Gastrocnemius medialis (tissue), 4 donors: Measurements from ENCODE around the gene C13orf42. TPM values are rescaled to one million over a fixed set of nuclear protein-coding genes. Genes with fewer than 3 reads are reported as not detected.

Experiments used
- ATAC-seq, 2 donors: fragments of 150-250 bp; one replicate each; pipeline ENCODE4 v1.9.1; 2016
- DNase-seq, 2 donors: peaks; one replicate each; pipeline ENCODE4 v3.0.0-alpha.2; 2019
- H3K27ac ChIP-seq, 4 donors: fragments of 200-600 bp; sonication (generic); 1 replicate in 1 of 4; 2 replicates in 3 of 4; pipeline ENCODE4 v1.5.1; 2016 to 2018; ENCODE audit warnings: mild to moderate bottlenecking in 2 of 4, moderate library complexity in 1 of 4
- H3K27me3 ChIP-seq, 3 donors: fragments of 200-600 bp; sonication (generic) in 2 of 3; 1 replicate in 1 of 3; 2 replicates in 2 of 3; pipeline versions ENCODE4 v1.5.1 to v1.6.0; 2016 to 2019; ENCODE audit warnings: mild to moderate bottlenecking in 1 of 3, moderate library complexity in 1 of 3
- H3K36me3 ChIP-seq, 2 donors: fragments of 200-600 bp; sonication (generic) in 1 of 2; one replicate each; pipeline ENCODE4 v1.5.1; 2017 to 2018
- H3K4me1 ChIP-seq, 2 donors: fragments of 200-600 bp; sonication (generic) in 1 of 2; one replicate each; pipeline ENCODE4 v1.5.1; 2016 to 2017; ENCODE audit warnings: mild to moderate bottlenecking in 2 of 2
- H3K4me3 ChIP-seq, 4 donors: fragments of 200-600 bp; sonication (generic) in 3 of 4; 1 replicate in 1 of 4; 2 replicates in 3 of 4; pipeline ENCODE4 v1.5.1; 2016 to 2019; ENCODE audit warnings: mild to moderate bottlenecking in 2 of 4
- H3K9me3 ChIP-seq, 3 donors: fragments of 200-600 bp; sonication (generic) in 2 of 3; 1 replicate in 1 of 3; 2 replicates in 2 of 3; pipeline ENCODE4 v1.5.1; 2016 to 2019
- CTCF ChIP-seq, 5 experiments: fragments of 450-650 bp in 3 of 5; fragments of 200-600 bp in 2 of 5; sonication (generic) in 2 of 5; IDR thresholded peaks in 4 of 5; conservative IDR thresholded peaks in 1 of 5; 1 replicate in 4 of 5; 2 replicates in 1 of 5; pipeline ENCODE4 v1.5.1; 2016 to 2019; ENCODE audit warnings: antibody characterized with exemption in 5 of 5, mild to moderate bottlenecking in 3 of 5, moderate library complexity in 3 of 5
- POLR2A ChIP-seq, 2 donors: fragments of 450-650 bp; IDR thresholded peaks; one replicate each; pipeline ENCODE4 v1.6.1; 2017; ENCODE audit warnings: antibody characterized with exemption in 2 of 2, mild to moderate bottlenecking in 2 of 2, moderate library complexity in 2 of 2
- in situ Hi-C, 4 donors: fragments of 200-750 bp; cut with MboI; loops; one replicate each; pipeline versions ENCODE4 v1.15.0 to v1.8.0; 2017; ENCODE audit warnings: low sequenced_read_pairs in 4 of 4
- intact Hi-C: fragments of 100-400 bp; cut with DNase I; formaldehyde crosslinking; loops from one replicate; pipeline ENCODE4 v1.15.1; 2023; ENCODE audit warnings: low total_unique reads
- total RNA-seq, 4 donors: library from RNA; depleted of rRNA; stranded (reverse); fragments of >200 nt; gene quantifications; one replicate each; pipeline versions ENCODE4 v1.1.0 to v1.2.3, GENCODE V29; 2016

Gene C13orf42
- total RNA-seq, 4 donors from 2014 or later: not detected

GRCh38 chr13:51033421-51034185 is 77.5 kb downstream of the C13orf42 start:
- Histone ChIP-seq H3K4me3 (no peak overlapping the region), H3K27ac (no peak overlapping the region), H3K9me3 (no peaks in the 10 kb centered on the region), H3K36me3 (no peaks in the 10 kb centered on the region), H3K4me1 (no peaks in the 10 kb centered on the region), H3K27me3 (no peaks in the 10 kb centered on the region)
- DNase-seq: no peak
- intact Hi-C loops: no loop called here
- no peak for ATAC-seq
- TF ChIP-seq CTCF (IDR thresholded peaks at IDR 0.05 in 4 of 5, conservative IDR thresholded peaks at IDR 0.05 in 1 of 5) (no peak), POLR2A (IDR thresholded peaks at IDR 0.05) (no peak)
- in situ Hi-C loops: no loop called here

- ATAC-seq (no peak), DNase-seq (no peak)
- in situ Hi-C loops: no loop called here
- Histone ChIP-seq H3K27ac (no peak overlapping the region), H3K4me1 (no peaks in the 10 kb centered on the region), H3K36me3 (no peaks in the 10 kb centered on the region), H3K27me3 (no peaks in the 10 kb centered on the region), H3K9me3 (no peaks in the 10 kb centered on the region), H3K4me3 (no peak overlapping the region)
- TF ChIP-seq CTCF (IDR thresholded peaks at IDR 0.05 in 4 of 5, conservative IDR thresholded peaks at IDR 0.05 in 1 of 5) (no peak), POLR2A (IDR thresholded peaks at IDR 0.05) (no peak)
- intact Hi-C loops: no loop called here
These were observed 78.2 kb downstream of the C13orf42 start for GRCh38 chr13:51032831-51033230.

Other genes with a start within 250 kb of the C13orf42 start
- 10 to 100 TPM in 3 of 4 donors, 1 to 10 TPM in 1; 9.3 to 24.7 (median 11.1) TPM for gene RNASEH2B, start 201.5 kb downstream of the C13orf42 start, total RNA-seq
- 1 to 10 TPM in 1 of 4 donors, under 1 TPM in 3; 0.66 to 2.0 (median 0.81) TPM for gene FAM124A, start 111.1 kb upstream of the C13orf42 start, total RNA-seq
- gene SERPINE3, start 228.4 kb upstream of the C13orf42 start, total RNA-seq: not detected